Ecto neural progenitor cell (in vitro differentiated cells): ENCODE data around the gene NSUN5.
"Not testable (repeated sequence)": the region's sequence is repeated elsewhere in the genome, so short reads cannot be mapped to it uniquely, and the experiment has no call there.

Experiments
- DNase-seq: peaks from one replicate; pipeline ENCODE4 v3.0.0-alpha.2; 2018; ENCODE audit warnings: low spot score

The NSUN5 gene

DNA sequence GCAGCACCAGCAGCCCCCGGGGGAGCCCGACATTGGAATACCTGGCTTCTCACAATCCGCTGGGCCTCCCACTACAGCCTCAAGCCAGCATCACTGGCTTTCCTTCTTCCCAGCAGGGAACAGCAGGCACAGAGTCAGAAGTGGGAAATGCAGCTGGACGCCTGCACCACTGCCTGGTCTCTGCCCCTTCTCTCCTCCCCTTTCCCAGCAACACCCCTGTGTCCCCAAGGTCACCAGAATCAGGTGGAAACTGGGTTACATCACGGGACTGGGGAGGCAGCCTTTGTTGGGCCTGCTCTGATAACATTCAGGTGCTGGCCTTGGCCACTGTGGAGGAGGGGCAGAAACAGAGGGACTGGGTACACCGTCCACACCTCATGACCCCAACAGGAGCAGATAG, 16.8 kb upstream of the NSUN5 start:
- DNase-seq: not testable (repeated sequence)

DNA sequence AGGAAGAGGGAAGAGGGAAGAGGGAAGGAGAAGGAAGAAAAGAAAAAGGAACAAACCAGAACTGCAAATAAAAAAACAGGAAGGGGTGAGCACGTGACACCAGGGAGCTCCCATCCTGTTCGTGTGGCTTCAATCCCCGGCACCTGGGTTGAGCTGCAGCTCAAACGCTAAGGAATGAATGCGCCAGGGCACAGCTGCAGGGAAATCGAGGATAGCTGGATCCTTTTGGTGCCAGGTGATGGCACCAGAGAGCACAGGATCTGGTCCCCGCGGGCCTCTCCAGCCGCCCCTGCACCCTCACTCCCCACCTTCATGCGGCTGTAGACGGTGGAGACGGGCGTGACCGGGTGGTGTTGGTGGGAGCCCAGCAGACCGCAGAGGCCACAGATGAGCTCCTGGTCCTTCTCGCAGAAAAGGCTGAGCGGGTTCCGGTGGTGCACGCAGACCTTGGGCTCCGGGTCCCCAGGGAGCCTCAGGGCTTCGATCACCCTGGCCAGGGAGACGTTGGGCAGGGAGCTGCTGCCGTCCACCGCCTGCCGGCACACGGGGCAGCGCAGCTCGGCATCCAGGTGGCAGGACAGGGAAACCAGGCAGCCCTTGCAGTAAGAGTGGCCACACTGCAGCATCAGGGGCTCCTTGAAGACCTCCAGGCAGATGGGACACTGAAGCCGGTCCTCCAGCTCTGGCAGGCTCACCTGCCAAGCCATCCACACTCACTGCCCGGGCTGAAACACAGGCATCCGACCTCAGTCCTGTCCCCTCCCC, 15.6 kb upstream of the NSUN5 start:
- DNase-seq: peak; percentile 74

DNA sequence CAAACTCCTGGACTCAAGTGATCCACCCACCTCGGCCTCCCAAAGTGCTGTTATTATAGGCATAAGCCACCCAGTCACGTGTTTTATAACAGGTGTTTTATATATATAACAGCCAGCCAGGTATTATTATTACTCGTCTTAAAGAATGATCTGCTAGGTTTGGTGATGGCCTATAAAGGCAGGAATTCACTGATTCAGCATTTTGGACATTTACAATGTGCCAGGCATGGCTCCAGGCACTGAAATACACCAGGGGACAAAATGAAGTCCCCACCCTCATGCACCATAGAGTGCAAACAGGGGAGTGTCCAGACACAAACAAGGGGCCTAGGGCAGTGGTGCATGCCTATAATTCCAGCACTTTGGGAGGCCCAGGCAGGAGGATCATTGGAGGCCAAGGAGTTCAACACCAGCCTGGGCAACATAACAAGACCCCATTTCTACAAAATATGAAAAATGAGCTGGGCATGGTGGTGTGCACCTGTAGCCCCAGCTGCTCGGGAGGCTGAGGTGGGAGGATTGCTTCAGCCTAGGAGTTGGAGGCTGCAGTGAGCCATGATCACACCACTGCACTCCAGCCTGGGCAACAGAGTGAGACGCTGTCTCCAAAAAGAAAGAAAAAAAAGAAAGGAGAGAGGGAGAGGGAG, 14.9 kb upstream of the NSUN5 start:
- DNase-seq: not testable (repeated sequence)

DNA sequence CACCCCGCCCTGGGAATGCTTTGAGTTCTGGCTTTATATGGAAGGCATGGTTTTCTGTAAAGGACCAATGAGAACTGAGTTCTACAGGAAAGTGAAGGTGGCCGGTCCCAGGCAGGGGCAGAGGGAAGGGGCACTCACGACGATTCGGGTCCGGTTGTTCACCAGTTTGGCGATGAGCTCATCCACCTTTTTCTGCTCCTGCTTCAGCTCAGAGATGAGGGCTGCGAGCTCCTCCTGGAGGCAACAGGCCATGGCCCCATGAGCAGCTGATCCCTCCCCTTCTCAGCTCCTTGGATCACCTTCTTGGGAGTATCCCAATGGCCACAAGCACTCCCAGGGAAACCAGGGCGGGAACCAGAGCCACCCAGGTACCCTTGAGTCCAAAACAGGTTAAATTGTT, 11.4 kb upstream of the NSUN5 start:
- not testable (repeated sequence) for DNase-seq

DNA sequence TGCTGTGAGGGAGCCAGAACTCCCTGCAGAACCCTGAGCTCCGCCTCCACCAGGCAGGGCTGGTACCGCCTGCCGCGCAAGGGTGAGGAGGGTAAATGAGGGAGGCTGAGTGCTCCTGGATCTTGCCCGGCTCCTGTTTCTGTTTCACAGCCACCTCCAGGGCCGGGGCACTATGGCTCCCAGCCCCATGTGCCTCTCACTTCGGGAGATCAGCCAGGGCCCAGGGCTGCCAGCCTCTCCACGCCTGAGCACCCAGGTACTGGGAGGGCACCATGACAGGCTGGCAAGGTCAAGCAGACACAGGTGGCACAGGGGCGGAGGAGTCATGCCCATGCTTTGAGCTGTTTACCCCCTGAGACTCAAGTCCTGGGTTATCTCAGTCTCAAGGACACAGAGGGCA, 10.9 kb upstream of the NSUN5 start:
- DNase-seq: not testable (repeated sequence)

DNA sequence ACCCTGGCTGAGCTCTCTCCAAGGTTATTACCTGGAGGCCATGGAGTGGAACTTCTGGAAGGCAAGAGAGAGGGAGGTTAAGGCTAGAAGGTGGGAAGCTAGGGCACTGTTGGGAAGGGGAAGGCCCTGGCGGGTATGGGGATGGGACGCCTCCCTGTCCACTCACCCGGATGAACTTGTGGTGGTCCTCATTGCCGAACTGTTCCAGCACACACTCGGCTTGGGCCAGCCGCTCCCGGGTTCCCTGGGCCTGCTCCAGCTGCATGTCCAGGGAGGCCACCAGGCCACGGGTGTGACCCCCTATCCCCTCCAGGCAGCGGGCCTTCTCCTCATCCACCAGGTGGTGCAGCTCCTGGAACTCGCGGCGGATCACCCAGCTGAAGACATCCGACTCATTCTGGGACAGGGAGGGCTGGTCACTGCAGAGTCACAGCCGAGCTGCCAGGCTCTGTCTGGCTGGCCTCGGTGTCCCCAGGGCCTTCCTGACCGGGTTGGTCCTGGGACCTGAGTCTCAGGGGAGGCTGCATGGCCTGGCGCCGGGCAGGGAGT, 10.1 kb upstream of the NSUN5 start:
- not testable (repeated sequence) for DNase-seq

DNA sequence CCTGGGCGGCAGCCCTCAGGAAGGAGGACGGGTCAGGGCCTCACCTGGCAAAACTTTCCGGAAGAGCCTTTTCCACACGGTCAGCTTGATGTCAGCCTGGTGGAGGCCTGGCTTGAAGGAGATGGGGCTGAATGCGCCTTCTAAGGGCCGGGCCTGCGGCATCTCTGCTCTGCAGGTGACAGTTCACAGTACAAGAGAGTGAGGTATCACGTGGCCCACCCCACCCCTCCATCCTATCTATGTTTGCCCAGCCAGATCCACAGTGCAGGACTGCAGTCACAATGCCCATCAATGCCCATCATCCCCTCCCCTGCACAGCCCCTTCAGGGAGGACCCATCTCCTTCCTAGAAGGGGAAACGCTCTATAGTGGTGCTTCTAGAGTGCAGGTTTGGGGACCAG, 7.9 kb upstream of the NSUN5 start:
- no peak for DNase-seq

DNA sequence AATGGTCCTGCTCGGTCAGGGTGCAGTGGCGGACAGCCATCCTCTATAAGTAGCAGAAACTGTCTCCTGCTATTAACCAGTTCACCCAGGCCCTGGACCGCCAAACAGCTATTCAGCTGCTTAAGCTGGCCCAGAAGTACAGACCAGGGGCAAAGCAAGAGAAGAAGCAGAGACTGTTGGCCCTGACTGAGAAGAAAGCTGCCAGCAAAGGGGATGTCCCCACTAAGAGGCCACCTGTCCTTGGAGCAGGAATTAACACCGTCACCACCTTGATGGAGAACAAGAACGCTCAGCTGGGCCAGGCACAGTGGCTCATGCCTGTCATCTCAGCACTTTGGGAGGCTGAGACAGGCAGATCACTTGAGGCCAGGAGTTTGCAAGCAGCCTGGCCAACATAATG, 5.6 kb upstream of the NSUN5 start:
- no peak for DNase-seq

DNA sequence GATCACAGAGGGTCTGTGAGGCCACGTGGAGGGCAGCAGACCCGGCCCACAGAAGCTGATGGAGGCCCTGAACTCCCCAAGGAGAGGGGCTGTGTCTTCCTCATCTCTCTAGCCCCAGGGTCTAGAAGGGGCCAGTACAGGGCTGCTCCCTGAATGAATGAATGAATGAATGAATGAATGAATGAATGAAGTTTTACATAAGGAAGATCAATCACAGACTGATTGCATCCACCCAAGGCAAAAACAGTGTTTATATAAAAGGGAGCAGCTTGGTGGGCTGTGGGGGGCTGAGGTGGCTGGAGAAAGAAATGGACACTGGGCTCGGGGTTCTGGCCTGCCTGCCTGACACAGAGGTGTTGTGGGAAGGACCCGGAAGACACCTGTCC, 4.9 kb upstream of the NSUN5 start:
- no peak for DNase-seq

DNA sequence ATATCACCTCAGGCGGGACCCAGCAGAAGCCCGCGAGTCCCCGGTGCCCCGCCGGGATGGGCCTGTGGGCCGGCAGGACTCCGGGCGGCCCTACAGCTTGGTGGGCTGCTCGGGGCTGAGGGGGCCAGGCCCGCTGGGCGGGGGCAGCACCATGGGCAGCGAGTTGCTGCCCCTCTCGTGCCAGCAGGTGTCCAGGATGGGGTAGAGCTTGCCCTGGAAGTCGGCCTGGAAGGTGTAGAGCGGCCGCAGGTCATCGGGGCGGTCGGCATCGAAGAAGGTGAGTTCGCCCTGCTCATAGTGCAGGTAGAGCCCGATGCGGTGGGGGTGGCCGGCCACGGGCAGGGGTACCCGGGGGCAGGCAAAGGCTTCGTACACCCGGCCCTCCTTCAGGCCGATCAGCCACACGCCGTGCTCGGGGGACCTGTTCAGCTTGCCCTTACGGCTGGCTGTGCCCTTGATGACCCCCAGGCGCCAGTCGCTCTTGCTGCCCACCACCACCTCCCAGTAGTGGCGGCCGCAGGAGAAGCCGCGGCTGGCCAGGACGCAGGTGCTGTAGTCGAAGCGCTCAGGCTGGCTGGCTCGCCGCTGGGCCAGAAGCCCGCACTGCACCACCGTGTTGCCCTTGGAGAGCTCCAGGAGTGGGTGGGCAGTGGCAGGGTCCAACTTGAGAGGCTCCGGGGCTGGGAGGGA, 4.3 kb upstream of the NSUN5 start:
- no peak for DNase-seq

DNA sequence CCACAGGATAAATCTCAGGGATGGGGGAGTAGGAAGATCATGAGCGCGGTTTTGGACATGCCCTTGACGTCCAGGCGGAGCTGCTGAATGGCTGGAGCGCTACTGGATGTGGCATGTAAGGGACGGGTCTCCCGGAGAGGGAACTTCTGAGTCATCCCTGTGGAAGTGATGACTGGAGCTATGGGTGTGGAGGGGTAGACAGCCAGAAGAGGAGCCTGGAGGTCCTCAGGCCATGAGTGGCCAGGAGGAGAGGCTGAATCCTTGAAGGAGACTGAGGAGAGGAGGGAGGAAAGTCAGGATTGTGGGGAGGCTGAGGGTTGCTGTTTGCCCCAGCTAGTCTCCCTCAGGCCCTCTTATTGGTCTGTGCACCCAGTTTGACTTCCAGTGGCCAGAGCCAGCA, 2.8 kb upstream of the NSUN5 start:
- not testable (repeated sequence) for DNase-seq

DNA sequence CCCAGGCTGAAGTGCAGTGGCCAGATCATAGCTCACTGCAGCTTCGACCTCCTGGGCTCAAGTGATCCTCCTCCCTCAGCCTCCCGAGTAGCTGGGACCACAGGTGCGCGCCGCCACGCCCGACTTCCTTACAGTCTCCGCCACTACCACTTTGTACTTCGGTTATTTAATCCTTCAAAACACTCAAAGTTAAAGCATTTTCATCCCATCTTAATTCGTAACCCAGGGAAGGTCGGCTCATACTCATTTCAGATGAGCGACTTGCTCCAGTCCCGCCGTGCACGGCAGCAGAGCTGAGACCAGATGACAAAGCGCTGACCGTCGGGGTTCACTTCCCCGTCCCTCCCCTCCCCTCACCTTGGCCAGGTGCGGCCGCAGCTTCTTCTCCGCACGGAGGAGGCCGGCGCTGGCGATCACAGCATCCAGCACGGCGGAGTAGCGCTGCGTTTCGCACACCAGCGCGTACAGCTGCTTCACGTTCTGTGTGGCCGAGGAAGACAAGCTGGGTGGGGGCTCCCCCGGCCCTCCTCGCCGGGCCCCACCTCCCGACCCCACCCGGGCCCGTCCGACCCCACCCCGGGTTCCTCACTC, 457 bp downstream of the NSUN5 start:
- DNase-seq: no peak

DNA sequence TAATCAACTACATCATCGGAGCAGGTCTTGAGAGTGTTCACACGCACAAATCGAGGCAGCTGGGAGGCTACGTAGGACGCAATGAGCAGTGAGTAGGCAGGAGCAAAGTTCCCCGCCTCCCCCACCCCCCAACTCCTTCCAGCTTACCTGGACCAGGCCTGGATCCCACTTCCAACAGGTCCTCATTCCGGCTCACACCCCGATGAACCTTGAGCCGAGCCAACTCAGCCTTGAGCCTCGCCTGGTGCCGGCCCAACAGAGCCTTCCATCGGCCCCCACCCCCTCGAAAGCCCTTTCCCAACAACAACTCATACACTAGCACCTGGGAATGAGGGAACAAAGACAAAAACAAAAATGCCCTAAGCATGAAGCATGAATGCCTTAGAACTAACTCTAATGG, 1.2 kb downstream of the NSUN5 start:
- DNase-seq: no peak

DNA sequence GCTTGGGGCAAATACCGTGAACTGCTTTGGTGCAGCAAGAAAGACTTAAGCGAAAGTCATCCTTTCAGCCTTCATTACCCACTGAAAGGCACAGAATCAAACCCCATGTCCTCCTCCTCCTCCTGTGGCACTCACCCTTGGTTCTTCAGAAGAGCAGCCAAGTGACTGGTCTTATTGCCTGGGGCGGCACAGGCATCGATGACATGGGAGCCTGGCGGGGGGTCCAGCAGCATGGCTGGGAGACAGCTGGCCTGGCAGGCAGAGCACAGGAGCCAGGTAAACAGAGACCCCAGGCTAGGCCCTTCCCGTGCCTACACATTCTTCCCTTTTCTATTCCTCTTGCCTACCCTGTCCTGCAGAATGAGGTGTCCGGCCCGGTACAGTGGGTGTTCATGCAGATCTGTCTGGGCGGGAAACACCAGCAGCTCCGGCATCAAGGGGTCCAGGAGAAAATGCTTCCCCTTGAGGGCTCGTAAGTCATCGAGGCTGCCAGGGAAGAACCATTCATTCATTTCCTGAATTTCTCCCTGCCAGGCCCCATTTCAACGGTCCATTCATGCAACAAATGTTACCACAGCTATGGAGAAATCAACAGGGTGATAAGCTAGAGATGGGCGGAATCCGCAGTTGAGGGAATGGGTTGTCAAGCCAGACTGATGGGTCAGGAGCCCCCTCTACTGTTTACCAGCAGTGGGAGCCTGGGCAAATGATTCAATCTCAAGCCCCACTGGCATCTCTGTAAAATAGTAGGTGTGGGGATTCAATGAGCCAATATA, 3.8 kb downstream of the NSUN5 start:
- DNase-seq: not testable (repeated sequence)

DNA sequence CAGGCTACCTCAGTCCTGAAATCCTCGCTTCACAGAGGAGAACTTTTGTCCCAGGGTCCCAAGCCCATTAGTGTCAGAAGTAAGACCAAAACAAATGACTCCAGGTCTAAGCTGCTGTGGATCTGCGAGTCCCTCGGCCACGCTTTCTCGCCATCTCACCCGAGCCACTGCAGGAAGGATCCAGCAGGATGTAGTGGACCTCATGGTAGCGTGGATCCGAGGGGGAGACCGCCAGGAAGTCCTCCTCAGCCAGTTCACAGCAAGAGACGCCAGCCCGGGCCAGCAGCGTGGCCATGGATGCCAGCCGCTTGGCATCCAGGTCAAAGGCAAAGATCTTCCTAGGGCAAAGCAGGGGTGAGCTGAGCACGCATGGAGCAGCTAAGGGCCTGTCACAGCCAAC, 4.6 kb downstream of the NSUN5 start:
- no peak for DNase-seq

DNA sequence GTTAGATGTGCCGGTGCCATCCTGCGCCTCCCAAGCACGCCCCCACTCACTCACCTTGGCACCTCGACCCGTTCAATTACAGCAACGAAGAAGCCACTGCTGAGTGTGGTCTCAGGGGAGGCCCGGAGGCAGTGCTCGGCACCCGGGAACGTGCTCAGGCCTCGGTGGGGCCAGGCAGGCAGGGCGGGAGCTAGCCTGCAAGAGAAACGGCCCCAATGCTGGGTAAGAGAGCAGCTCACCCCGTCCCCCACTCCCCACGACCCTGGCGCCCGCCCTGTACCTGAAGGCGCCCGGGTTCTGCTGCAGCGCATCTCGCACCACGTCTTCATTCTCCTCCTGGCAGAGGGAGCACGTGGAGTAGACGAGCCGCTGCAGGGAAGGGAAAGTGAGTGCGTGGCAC, 5.1 kb downstream of the NSUN5 start:
- no peak for DNase-seq

DNA sequence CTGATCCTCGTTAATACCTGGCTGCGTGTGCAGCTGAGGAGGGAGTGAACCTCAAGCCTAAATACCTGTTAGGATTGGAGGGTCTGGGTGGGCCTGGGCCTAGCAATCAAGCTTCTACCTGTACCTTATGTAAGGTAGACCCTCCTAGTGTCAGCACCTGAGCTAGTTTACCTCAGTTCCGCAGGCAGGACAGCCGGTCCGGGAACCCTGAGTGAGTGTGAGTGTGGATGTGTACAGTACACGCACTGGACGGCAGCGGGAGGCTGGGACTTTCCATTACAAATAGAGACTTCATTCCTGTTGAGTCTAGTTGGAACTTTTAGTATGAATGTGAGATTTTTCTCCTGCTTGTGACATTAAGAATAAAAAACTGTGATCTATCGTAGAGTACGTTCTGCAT, 5.8 kb downstream of the NSUN5 start:
- not testable (repeated sequence) for DNase-seq

DNA sequence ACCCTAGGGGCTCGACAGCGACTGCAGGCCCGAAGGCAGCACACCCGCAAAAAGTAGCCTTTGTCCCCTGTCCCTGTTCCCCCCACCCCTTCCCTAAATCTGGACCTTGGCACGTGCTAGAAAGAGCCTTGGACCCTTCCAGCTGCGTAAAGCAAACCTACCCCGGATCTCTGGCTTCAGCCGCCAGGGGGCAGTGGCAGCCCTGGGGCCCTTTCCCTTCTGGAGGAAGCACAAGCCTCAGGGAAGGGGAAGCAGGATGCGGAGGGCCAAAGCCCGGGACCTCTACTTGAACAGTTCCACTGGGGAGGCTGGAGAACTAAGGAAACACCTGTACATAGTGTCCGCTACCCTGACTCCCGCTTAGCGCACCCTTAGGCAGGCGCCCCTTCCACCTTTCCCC, 7.5 kb downstream of the NSUN5 start:
- DNase-seq: not testable (repeated sequence)

DNA sequence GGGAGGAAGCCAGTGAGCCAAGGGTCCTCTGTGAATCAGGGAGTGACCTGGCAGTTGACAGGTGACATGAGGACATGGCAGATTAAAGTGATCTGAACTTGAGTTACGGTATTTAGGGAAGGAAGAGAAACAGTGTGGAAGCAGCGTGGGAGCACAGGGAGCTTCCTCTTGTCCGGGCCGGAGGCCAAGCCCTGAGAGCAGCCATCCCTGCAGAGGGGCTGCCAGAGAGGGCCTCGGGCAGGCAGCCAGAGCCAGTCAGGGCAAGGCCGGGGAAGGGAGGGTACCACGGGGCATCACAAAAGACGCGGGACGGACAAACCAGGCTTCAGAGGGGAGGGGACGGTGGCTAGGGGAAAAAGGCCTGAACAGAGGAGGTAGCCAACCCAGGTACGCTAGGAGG, 8.8 kb downstream of the NSUN5 start:
- not testable (repeated sequence) for DNase-seq

DNA sequence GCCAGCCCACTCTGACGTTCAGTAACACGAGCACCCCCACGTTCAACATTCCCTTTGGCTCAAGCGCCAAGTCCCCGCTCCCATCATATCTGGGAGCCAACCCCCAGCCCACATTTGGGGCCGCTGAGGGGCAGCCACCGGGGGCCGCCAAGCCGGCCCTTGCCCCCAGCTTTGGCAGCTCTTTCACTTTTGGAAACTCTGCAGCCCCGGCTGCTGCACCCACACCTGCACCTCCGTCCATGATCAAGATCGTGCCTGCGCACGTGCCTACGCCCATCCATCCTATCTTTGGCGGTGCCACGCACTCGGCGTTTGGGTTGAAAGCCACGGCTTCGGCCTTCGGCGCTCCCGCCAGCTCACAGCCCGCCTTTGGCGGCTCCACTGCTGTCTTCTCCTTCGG, 10.9 kb downstream of the NSUN5 start:
- DNase-seq: not testable (repeated sequence)

DNA sequence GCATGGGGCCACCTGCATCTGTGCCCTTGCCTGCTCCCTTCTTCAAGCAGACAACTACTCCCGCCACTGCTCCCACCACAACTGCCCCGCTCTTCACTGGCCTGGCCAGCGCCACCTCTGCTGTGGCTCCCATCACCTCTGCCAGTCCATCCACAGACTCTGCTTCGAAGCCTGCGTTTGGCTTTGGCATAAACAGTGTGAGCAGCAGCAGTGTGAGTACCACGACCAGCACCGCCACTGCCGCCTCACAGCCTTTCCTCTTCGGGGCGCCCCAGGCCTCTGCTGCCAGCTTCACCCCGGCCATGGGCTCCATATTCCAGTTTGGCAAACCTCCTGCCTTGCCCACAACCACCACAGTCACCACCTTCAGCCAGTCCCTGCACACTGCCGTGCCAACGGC, 11.4 kb downstream of the NSUN5 start:
- not testable (repeated sequence) for DNase-seq

DNA sequence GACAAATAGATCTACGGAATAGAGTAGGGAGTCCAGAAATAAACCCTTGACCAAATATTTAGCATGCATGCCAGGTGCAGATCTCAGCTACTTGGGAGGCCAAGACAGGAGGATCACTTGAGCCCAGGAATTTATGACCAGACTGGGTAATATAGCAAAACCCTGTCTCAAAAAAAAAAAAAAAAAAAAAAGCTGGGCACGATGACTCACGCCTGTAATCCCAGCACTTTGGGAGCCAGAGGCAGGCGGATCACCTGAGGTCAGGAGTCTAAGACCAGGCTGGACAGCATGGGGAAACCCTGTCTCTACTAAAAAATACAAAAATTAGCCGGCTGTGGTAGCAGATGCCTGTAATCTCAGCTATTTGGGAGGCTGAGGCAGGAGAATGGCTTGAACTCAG, 31.4 kb downstream of the NSUN5 start:
- not testable (repeated sequence) for DNase-seq
